NCI-H187 treated with DMSO at 0.1 percent for 48 hours (cell line): ENCODE results near the gene RPTOR.
"Not testable (repeated sequence)": the region's sequence is repeated elsewhere in the genome, so short reads cannot be mapped to it uniquely, and the experiment has no call there.

ENCODE experiments used
- DNase-seq: peaks from one replicate; lab custom pipeline; 2025; lab: John Stamatoyannopoulos, UW

The RPTOR gene

DNA sequence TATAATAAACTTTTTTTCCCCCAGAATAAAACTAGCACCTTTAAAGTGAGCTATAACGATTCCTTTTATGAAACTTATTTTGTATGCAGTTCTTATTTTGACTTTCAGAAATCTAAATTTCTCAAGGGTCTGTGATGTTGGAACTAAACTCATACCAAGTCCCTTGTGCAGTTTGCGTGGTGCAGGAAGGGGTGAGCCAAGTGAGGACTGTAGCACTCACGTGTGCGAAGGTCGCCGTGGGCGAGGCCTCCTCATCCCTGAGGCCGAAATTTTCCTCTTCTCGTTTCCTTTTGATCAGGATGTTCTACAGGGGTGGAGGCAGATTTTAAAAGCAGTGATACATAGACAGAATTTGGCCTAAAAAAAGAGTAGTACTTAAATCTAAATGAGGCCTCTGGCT lies 73.7 kb downstream of the RPTOR start:
- DNase-seq, result no peak

DNA sequence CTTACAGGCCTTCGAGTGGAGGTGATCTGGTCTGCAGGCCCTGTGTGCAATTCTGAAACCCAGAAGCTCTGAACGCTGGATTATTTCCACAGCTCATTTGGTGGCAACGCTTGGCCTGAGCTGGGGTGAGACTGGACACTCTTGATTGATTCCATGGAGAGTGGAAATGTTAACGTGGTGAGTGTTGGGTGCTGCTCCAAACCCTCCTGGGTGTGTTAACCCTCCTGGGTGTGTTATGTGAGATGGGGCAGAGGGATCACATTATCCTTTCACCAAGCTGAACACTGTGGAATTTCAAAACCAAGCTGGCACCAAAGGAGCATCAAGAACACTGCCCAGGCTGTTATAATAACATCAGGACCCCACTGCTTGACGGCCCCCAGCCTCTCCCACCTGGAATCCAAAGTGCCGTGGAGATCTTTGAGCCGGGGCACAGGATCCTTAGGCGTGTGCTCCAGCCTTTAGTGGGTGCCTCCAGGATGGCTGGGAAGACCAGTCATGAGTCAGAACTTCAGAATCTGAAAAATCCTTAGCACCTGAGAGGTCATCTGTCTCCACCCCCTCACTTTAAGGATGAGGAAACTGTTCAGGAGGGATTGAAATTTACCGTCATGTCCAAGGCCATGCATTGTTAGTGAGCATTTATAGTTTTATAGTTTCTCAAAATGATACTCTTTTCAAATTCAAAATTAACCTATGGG lies 75.0 kb downstream of the RPTOR start:
- DNase-seq, result no peak

DNA sequence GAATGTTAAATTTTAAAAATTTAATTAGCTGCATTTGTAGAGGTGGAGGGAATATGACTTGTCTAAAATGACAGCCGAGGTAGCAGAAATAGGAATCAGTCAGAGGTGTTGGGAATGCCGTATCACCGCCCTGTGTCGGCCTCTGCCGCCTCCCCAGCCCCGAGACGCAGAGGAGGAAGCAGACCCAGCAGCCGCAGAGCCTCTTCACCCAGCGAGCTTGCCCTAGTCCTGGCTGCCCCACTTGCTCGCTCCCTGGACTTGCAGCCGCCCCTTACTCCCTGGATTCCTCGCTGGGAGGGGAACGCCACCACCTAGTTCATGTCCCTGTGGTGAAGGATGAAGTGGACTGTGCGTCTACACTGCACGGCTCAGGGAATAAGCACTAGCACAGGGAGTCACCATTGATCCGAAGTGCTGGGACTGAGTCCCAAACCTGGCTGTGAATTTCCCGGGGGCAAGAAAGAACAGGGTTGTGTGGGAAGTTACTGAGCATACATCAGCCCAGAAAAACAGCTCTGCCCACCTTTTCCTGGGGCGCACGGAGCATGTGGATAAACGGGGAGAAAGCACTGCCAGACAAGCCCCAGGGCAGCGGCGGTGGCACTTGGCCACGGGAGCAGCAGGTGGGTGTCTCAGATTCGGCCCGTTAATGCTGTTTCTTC lies 76.8 kb downstream of the RPTOR start:
- DNase-seq, result no peak

DNA sequence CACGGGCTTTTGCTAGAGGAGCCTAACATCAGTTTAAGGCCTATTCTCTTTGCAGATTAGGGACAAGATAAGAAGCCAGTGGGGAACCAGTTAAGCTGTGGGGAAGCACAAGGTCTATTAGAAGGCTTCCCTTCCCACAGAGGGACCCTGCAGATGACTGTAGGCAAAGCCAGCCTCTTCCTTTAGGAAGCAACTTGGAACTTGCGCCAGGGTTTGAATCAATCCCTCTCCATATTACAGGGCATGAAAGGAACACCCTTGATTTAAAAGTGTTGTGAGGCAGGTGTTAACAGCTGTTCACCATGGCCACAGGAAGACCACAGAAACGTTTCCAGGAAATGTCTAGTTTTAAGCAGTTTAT lies 77.3 kb downstream of the RPTOR start:
- no peak for DNase-seq

DNA sequence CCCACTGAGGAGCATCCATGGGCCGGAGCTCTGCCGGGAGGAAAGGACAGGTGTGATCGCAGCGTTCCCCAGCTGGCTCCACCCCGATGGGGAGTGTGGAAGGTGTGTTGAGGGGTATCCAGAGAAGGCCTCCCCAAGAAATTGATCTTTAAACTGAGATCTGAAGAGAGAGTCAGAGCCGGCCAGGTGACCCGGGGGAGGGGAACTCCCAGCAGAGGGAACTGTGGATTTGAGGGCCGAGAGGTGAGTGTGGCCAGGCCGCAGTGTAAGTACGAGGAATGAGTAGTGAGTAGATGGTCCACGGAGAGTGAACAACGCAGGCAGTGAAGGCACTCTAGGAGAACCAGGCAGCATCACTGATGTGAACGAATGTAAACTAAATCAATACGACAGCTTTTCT lies 80.2 kb downstream of the RPTOR start:
- no peak for DNase-seq

DNA sequence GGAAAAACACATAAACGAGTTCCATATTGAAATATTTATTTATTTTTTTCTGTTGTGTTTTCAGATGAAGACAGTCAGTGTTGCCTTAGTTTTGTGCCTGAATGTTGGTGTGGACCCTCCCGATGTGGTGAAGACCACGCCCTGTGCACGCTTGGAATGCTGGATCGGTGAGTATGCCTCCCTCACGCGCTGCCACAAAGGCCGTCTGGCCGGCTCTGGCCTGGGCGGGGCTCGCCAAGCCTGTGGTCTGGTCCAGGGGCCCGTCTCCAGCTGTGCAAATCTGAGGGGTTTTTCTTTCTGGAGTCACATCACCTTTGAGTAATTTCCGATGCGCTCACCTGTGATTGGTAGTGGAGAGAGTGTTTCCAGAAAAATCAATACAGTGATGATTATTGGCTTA lies 81.0 kb downstream of the RPTOR start:
- no peak for DNase-seq

DNA sequence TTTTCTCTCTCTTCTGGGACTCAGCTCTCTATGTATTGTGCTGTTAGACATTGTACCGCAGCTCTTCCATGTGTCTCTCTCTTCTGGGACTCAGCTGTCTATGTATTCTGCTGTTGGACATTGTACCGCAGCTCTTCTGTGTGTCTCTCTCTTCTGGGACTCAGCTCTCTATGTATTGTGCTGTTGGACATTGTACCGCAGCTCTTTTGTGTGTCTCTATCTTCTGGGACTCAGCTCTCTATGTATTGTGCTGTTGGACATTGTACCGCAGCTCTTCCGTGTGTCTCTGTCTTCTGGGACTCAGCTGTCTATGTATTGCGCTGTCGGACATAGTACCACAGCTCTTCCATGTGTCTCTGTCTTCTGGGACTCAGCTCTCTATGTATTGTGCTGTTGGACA lies 84.2 kb downstream of the RPTOR start:
- DNase-seq, result not testable (repeated sequence)

DNA sequence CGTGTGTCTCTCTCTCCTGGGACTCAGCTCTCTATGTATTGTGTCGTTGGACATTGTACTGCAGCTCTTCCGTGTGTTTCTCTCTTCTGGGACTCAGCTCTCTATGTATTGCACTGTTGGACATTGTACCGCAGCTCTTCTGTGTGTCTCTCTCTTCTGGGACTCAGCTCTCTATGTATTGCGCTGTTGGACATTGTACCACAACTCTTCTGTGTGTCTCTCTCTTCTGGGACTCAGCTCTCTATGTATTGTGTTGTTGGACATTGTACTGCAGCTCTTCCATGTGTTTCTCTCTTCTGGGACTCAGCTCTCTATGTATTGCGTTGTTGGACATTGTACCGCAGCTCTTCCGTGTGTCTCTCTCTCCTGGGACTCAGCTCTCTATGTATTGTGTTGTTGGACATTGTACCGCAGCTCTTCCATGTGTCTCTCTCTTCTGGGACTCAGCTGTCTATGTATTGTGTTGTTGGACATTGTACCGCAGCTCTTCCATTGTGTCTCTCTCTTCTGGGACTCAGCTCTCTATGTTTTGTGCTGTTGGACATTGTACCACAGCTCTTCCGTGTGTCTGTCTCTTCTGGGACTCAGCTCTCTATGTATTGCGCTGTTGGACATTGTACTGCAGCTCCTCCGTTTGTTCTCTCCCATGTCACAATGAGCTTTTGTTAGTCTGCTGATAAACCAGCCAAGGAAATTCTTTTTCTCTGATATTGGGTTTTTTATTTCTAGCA lies 84.8 kb downstream of the RPTOR start:
- DNase-seq, result no peak

DNA sequence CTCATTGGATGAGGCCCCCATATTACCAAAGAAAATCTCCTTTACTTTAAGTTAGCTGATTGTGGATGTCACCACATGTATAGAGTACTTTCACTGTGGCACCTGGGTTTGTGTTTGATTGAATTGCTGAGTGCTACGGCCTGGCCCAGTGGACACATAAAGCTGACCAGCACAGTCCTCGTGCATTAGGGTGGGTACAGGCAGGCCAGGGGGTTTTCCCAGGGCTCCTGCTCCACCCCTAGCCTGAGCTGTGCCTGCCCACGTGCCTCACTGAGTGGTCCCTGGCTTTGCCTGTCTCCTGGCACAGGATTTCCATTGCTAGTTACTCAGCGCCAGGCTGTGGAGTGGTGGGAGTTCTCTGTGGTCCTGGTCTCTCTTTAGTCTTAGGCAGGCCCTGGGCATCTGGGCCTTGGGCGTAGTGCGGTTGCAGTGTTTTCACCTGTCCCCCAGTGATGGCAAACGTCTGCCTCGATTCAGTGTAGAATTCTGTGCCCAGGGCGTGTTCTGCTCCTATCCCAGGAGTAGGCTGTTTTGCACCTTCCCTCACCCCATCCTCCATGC lies 86.0 kb downstream of the RPTOR start:
- DNase-seq, result no peak

DNA sequence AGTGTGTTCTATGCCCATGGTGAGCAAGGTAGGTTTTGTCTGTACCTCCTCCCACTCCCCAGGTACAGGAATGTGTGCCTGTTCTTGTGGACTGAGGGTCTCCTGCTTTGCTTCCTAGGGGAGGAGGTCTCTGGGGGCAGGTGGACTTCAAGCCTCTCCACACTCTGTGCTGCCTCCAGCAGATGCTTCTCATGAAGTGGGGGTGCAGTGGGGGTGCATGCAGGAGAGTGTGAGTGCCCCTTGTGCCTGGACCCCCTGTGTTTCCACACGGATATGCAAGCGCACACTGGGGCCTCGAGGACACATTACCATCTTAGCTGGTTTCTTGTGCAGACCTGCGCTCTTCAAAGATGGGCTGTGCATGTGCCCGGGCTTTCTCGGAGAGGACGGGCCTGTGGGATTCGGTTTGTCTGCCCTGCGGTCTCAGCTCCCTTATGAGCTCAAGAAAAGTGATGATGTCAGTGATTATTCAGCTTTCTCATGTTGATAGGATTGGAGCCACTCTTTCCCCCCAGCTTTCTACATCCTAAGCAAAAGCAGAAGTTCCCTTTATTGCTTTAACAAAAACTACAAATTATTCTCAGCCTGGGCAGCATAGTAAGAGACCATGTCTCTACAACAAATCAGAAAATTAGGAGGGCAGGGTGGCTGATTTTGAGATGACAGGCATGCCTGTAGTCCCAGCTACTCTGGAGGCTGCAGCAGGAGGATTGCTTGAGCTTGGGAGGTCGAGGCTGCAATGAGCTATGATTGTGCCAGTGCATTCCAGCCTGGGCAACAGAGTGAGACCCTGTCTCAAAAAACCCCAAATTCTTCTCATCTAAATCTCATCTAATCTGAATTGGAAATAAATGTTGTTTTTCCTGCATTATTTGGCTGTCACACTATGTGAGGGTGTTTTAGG lies 86.8 kb downstream of the RPTOR start:
- no peak for DNase-seq

DNA sequence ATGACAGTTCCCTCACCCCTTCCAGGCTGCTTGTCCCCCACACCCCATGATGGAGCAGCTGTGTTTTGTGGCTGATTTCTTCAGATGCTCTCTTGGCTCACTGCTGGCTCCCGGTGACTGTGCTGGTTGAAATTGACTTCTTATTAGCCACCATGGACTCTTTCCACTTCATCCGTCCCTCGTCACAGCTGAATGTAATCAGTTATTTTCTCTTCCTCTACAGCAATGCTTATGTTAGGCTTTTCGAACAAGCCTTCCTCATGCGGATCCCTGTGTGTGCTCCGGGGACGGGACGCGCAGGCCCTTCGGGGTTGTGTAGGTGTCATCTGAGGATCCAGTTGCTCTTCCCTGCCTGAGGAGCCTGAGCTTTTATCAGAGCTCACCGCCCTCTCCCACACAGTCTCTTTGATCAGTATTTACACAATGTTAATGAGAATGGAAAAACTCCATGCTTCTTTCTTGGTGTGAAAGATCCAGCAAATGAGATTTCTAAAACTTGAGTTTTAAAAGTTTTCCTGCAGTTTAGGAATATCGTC lies 87.5 kb downstream of the RPTOR start:
- no peak for DNase-seq

DNA sequence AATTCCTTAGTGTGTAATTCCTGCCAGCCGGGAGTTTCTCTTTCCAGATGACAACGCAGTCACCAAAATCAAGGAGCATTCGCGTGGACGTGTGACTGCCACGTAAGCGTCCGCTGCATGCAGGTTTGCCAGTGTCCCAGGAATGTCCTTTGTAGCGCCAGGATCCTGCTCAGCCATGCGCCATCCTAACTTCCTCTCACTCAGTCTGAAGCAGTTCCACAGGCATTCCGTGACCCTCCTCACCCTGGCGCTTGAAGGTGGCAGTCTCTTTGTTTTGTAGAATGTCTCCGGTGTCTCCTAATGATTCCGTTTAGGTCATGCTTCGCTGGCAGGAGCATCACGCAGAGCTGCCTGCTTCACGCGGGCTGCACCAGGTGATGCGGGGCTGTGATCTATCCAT lies 88.6 kb downstream of the RPTOR start:
- DNase-seq, result no peak

DNA sequence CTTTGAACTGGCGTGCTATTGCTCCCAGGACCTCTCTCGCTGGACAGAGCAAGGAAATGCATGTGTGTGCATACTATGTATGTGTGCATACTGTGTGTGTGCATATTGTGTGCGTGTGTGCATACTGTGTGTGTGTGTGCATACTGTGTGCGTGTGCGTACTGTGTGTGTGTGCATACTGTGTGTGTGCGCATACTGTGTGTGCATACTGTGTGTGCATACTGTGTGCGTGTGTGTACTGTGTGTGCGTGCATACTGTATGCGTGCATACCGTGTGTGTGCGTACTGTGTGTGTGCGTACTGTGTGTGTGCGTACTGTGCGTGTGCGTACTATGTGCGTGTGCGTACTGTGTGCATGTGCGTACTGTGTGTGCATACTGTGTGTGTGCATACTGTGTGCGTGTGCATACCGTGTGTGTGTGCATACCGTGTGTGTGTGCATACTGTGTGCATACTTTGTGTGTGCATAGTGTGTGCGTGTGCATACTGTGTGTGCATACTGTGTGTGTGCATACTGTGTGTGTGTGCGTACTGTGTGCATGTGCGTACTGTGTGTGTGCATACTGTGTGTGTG lies 89.4 kb downstream of the RPTOR start:
- no peak for DNase-seq

DNA sequence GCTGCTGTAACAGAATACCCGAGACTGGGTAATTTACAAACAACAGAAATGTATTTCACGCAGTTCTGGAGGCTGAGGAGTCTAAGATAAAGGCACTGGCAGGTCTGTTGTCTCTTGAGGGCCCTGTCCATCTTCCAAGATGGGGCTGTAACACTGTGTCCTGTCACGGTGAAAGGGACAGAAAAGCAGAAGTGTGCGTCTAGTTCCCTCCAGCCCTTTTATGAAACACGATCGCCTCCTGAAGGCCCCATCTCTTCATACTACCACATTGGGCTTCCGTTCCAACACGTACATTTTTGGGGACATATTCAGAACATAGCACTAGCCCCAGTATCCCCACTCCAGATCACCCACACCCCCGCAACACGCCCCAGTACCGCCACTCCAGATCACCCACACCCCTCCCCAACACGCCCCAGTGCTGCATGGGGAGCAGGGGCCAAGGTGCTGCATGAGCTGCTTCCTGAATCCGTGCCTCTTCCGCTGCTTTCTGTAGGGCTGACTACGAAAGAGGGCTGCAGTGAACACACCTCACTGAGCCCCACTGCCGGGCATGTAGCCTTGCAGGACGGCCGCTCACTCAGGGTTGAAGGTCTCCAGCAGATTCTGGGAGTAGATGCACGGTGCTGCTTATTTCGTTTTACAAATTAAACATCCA lies 91.9 kb downstream of the RPTOR start:
- no peak for DNase-seq

DNA sequence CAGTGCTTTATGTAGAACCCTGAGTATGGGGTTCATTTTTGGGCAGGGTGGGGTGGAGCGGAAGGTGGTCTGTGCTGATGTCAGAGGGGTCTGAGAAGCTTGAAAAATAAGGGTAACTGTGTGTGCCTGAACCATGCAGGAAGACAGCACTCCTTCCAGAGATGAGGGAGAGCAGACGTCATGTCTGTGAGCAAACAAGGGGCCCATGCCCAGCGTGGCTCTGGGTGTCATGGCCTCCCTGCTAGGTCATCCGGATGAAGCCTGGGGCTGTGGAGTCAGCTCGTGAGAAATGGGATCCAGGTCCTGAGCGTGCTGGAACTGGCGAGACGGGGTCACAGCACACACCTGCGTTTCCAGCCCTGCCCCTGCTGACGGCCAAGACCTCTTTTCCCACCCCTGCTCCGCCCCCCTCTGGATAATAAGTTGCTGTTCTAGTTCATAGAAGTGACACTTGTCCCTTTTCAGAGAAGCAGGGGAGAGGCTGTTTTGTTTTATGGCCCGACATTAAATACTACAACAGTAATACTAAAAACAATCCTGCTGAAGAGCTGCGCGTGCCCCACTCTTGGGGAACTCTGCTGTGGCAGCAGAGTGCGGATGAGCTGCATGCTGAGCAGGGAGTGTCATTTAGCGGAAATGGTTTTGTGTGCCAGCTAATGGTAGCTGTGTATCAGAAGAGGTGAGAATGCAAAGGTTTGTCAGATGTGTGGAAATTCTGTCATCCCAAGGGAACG lies 92.6 kb downstream of the RPTOR start:
- peak; percentile 77 for DNase-seq

DNA sequence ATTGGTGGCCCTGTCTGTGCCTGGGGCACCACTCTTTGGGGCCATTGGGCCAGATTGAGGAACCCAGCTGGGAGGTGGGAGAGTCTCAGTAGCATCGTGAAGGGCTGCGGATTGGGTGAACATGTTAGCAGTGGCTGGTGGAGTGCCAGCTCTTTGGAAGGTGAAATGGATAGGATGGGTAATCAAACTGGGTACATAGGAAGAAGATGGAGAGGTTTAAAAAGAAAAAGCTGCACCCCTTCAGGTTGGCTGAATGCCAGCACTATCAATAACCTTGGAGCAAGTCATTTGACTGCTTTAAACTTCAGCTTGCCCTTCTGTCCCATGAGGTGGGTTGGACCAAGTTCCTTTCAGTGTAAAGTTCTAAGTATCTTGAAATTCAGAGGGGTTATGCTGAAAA lies 95.0 kb downstream of the RPTOR start:
- no peak for DNase-seq

DNA sequence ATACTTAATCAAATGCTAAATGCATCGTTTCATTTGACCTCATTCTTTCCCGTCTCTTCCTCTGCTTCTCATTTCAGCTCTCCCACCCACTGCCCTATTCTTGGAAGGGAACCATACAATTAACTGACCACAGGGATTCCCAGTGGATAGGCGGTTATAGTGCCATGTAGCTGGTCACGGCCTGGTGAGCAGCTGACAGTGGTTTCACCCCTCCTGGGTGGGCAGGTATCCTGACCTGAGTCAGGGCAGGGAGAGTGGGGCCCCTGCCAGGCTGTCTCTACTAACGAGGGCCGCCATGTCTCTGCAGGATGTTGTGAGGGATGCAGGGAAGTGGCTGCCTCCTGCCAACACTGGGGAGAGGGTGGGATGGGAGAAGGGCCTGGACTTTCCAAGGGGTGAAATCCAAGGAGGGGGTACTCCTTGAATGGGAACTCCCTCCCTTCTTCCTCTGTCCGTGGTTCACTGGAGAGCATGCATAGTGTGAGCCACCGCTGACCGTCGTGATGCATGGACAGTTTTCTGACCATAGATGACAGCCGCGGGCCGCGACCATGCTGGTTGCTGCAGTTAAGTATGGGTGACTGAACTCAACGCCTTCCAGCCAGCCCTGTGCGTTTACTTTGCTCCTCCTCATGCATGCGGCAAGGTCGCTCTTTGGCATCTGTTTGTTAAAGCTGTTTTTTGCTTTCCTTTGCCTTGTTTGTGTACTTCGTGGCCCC lies 95.9 kb downstream of the RPTOR start:
- no peak for DNase-seq

DNA sequence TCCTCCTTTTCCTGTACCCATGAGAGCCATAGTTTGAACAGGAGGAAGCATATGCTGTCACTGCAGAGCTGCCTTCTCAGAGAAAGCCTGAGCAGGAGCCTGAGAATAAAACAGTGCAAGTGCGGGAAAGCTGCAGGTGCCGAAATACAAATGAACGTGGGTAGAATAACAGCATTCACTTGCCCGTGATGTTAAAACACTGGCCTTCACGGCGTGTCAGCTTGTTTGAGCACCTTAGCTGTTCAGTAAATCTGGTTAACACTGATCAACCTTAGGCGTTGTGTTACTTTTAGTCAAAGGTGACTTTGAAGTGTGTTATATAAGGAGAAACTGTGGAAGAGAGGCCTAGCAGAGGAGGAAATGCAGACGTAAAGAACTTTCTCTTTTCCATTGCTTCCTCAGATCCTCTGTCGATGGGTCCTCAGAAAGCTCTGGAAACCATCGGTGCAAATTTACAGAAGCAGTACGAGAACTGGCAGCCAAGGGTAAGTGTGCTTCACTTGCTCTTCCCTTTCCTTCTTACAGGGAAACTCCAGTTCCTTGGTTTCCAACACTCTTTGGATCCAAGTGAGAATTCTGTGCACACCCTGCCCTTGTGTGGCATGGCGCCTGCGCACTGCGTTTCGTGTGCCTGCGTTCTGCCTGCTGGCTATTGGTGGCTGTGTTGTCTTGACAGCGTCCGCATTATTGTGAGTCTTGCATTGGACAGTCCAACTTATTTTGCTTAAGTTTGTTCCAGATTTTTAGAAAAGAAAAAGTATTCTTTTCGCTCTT lies 98.9 kb downstream of the RPTOR start:
- DNase-seq, result no peak

DNA sequence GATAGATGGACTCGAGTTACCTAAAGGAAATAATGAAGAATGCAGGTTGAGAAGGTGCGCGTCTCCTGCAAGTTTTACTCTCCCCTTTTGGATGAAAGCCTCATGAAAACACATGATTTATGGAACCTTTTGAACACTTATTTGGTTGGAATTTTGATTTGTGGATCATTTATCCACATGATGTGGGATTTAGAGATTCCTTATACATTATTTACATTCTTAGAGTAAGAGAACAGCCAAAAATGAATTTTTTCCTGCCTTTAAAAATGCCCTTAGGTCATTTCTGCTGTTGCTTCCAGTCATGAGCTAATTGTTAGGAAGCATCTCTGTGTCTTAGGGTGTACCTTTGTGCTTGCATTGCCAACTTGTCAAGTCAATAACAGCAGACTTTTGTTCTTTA lies 99.9 kb downstream of the RPTOR start:
- DNase-seq, result no peak
